NCI-H146 treated with DMSO at 0.1 percent for 48 hours (cell line): ENCODE results near the gene PCDHA11.
"Not testable (repeated sequence)": the region's sequence is repeated elsewhere in the genome, so short reads cannot be mapped to it uniquely, and the experiment has no call there.

Experiments
- DNase-seq: peaks from one replicate; lab custom pipeline; 2025; ENCODE audit not compliant: unreplicated experiment; lab: John Stamatoyannopoulos, UW

Gene PCDHA11

GRCh38 chr5:140868721-140869554 is at the start of gene PCDHA11:
Gene PCDHA11 (plus strand): TSS chr5:140868957. CDS start chr5:140869104, 147 bp downstream.
- no peak for DNase-seq

GRCh38 chr5:140821375-140822280 is 47.1 kb upstream of the PCDHA11 start, which contains the start of gene PCDHA5:
Gene PCDHA5 (plus strand): TSS chr5:140821613.
- DNase-seq, result no peak

- no peak for DNase-seq
Measured at GRCh38 chr5:140822281-140822629, 46.5 kb upstream of the PCDHA11 start.

- DNase-seq, result not testable (repeated sequence)
Measured at GRCh38 chr5:140822969-140823368, 45.8 kb upstream of the PCDHA11 start.

GRCh38 chr5:140823475-140823874 is 45.3 kb upstream of the PCDHA11 start:
- DNase-seq, result no peak

- no peak for DNase-seq
Measured at GRCh38 chr5:140827704-140828361, 40.9 kb upstream of the PCDHA11 start, which contains the start of gene PCDHA6. Gene PCDHA6 (plus strand): TSS chr5:140827960. CDS start chr5:140828092, 132 bp downstream.

GRCh38 chr5:140828362-140828737 is 40.4 kb upstream of the PCDHA11 start:
- DNase-seq, result no peak

GRCh38 chr5:140829511-140830501 is 39.0 kb upstream of the PCDHA11 start:
- not testable (repeated sequence) for DNase-seq

GRCh38 chr5:140833993-140834392 is 34.8 kb upstream of the PCDHA11 start, which contains the start of gene PCDHA7:
Gene PCDHA7 (plus strand): TSS chr5:140834269. CDS start chr5:140834384, 115 bp downstream.
- DNase-seq, result no peak

GRCh38 chr5:140834439-140835008 is 34.2 kb upstream of the PCDHA11 start:
- not testable (repeated sequence) for DNase-seq

GRCh38 chr5:140835622-140836510 is 32.9 kb upstream of the PCDHA11 start:
- no peak for DNase-seq

- DNase-seq, result no peak
Measured at GRCh38 chr5:140840978-140841962, 27.5 kb upstream of the PCDHA11 start, which contains the start of gene PCDHA8. Gene PCDHA8 (plus strand): TSS chr5:140841187. CDS start chr5:140841322, 135 bp downstream.

- DNase-seq, result no peak
Measured at GRCh38 chr5:140842798-140843733, 25.7 kb upstream of the PCDHA11 start.

- DNase-seq, result not testable (repeated sequence)
Measured at GRCh38 chr5:140848139-140849102, 20.3 kb upstream of the PCDHA11 start, which contains the start of gene PCDHA9. Gene PCDHA9 (plus strand): TSS chr5:140848382. CDS start chr5:140848496, 114 bp downstream.
